HAP-1 (cell line): Measurements from ENCODE around the gene OVCA2.
A peak's percentile ranks its signal among the peaks of the same experiment; 100 is the strongest.

Experiments used
- DNase-seq, 2 experiments: peaks; one replicate each; pipeline ENCODE4 v3.0.0-alpha.2; 2016 to 2020; ENCODE audit warnings: low spot score in 2 of 2
- H3K27me3 ChIP-seq: fragments of 250-450 bp; sonication (Bioruptor Pico); 2 replicates; pipeline ENCODE4 v1.5.1; 2020; ENCODE audit warnings: low read depth, mild to moderate bottlenecking, moderate library complexity
- H3K36me3 ChIP-seq: fragments of 250-450 bp; sonication (Bioruptor Pico); replicated peaks from 2 replicates; pipeline ENCODE4 v1.5.1; 2020; ENCODE audit warnings: mild to moderate bottlenecking
- H3K4me1 ChIP-seq: fragments of 250-450 bp; sonication (Bioruptor Pico); 2 replicates; pipeline ENCODE4 v1.5.1; 2020; ENCODE audit warnings: mild to moderate bottlenecking
- H3K4me3 ChIP-seq: fragments of 250-450 bp; sonication (Bioruptor Pico); 2 replicates; pipeline ENCODE4 v1.5.1; 2020; ENCODE audit warnings: mild to moderate bottlenecking, moderate library complexity
- H3K9me3 ChIP-seq: fragments of 250-450 bp; sonication (Bioruptor Pico); 2 replicates; pipeline ENCODE4 v1.5.1; 2020; ENCODE audit warnings: mild to moderate bottlenecking, moderate library complexity
- in situ Hi-C: fragments of 300-500 bp; cut with MboI; formaldehyde crosslinking; loops from 3 replicates; pipeline ENCODE4 v1.14.3; 2020; ENCODE audit warnings: low sequenced_read_pairs, inconsistent platforms, mixed read lengths

OVCA2 gene

DNA sequence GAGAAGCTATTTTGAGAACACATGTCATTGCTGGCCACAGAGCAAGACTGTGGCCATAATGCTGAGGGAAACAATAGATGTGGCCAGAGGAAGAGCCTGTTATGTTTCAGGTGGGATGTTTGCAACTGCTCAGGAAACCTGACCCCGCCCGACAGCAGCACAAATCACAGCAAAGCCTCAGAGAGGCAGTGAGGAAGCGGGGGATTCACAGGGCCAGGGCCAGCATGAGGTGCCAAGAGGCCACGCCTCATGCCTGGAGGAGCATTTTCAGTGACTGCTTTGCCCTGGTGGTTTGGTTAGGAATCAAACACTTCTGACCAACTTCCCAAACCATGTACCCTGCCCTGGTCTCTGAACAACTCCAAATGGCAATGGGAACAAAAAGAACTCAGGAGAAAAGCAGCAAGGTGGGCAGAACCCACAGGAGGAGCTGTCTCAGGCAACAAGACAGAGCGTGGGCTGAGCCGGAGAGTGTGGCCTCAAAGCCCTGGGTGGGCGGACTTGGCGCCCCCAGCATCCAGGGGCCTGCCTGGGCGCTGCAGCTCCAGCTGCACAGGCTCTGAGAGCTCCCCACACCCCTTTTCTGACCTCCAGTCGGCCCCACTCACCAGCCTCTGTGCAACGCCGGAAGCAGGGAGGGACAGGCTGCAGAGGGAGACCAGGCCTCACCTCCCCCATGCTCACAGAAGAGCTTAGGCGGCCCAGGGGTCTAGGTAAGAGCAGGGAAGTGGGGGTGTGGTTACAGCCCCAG, 33.7 kb downstream of the OVCA2 start:
- no peak overlapping the region for H3K4me3 ChIP-seq
- no peaks in the 10 kb centered on the region for H3K27me3 ChIP-seq
- H3K4me1 ChIP-seq, result no peaks in the 10 kb centered on the region
- H3K9me3 ChIP-seq, result no peaks in the 10 kb centered on the region
- no peak for DNase-seq
- peaks cover 10% of the 10 kb centered on the region for H3K36me3 ChIP-seq
- in situ Hi-C loops, result no loop called here

GRCh38 chr17:2076087-2076984, 34.5 kb downstream of the OVCA2 start:
- H3K9me3 ChIP-seq, result no peaks in the 10 kb centered on the region
- H3K4me1 ChIP-seq, result no peaks in the 10 kb centered on the region
- in situ Hi-C loops, result no loop called here
- H3K27me3 ChIP-seq, result no peaks in the 10 kb centered on the region
- no peak overlapping the region for H3K4me3 ChIP-seq
- peaks cover 10% of the 10 kb centered on the region for H3K36me3 ChIP-seq
- peak in 1 of 2 experiments; percentile 46 for DNase-seq

- Histone ChIP-seq H3K4me3 (no peak overlapping the region), H3K4me1 (no peaks in the 10 kb centered on the region), H3K27me3 (no peaks in the 10 kb centered on the region), H3K9me3 (no peaks in the 10 kb centered on the region), H3K36me3 (peaks cover 10% of the 10 kb centered on the region)
- no peak for DNase-seq
- in situ Hi-C loops, result no loop called here
Observed at GRCh38 chr17:2077040-2077439, 35.2 kb downstream of the OVCA2 start.

DNA sequence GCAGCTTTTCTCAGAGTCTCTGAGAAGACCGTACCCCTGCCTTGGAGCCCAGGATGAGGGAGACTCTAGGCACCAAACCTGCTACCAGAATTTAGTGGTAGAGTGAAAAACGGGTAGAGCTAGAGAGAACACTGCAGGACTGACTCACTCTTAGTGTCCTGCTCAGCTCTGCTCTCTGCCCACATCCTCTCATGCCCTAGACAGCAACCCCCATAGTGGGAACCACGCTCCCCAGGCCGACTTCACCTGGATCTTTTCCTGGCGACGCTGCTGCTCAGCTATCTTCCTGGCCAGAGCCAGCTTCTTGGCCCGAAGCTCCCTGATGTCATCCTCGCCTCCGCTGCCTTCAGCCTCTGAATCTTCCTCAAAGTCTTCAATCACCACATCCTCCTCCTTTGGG, 39.7 kb downstream of the OVCA2 start:
- Histone ChIP-seq H3K4me3 (no peak overlapping the region), H3K4me1 (no peaks in the 10 kb centered on the region), H3K27me3 (no peaks in the 10 kb centered on the region), H3K36me3 (peaks cover 7% of the 10 kb centered on the region), H3K9me3 (no peaks in the 10 kb centered on the region)
- in situ Hi-C loops, result no loop called here
- DNase-seq, result no peak

DNA sequence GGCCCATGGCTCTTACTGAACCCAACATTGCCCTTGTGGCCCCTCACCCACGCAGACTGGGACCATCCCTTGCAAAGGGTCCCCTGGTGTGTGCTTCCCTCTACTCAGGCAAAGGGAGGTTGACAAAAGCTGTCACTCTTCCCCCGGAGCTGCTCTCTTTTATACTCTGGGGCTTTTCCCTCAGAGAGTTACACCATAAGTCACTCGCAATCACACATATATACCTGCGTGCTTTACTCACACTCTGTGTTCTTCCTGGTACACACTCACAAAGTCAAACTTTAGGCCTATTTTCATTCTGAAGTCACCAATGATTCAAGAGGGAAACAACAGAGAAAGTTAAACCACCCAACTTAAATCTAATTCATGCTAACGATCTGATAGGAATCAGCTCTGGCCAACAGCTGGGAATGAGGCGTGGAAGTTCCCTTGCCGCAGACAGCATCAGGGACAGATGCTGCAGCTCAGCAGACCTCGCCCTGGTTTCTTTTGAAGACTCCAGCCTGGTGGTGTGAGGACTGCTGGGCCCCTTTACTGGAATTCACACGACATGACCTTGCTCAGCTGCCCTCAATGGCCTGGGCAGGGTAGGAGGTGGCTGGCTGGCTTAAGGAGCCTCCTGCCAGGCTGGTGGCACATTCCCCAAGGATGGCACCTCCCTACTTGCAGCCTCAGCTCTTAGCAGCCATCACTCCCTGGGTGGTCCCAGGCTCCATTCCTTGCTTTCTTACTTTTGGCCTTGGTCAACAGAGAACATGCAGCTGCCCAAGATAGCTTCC, 40.4 kb downstream of the OVCA2 start:
- H3K4me1 ChIP-seq, result no peaks in the 10 kb centered on the region

DNA sequence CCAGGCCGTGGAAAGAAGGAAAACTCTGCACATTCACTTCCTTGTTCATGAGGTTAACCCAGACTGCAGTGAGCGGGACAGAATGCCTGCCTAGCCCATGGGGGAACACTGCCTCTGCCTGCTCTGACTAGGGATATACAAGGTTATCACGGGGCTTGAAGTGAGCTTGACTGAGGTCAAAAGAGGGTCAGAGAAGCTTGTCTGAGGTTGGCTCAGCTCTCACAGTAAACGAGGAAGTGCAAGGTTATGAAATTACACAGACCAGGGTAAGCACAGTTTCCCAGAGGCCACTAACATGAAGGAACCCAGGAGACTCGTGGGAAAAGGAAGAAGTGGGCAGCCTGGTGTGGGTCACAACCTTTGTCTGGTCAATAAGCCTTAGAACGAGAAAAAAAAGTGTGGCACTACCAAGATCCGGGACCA, 41.8 kb downstream of the OVCA2 start:
- Histone ChIP-seq H3K4me3 (no peak overlapping the region), H3K27me3 (no peaks in the 10 kb centered on the region), H3K36me3 (no peaks in the 10 kb centered on the region; the same call in none of the 2 replicates), H3K9me3 (no peaks in the 10 kb centered on the region), H3K4me1 (no peaks in the 10 kb centered on the region)
- in situ Hi-C loops, result no loop called here
- no peak for DNase-seq

More for the DNA sequence above, 40.4 kb downstream of the OVCA2 start:
- Histone ChIP-seq H3K4me3 (no peak overlapping the region), H3K9me3 (no peaks in the 10 kb centered on the region), H3K27me3 (no peaks in the 10 kb centered on the region), H3K36me3 (peaks cover 3% of the 10 kb centered on the region)
- in situ Hi-C loops, result no loop called here
- no peak for DNase-seq

DNA sequence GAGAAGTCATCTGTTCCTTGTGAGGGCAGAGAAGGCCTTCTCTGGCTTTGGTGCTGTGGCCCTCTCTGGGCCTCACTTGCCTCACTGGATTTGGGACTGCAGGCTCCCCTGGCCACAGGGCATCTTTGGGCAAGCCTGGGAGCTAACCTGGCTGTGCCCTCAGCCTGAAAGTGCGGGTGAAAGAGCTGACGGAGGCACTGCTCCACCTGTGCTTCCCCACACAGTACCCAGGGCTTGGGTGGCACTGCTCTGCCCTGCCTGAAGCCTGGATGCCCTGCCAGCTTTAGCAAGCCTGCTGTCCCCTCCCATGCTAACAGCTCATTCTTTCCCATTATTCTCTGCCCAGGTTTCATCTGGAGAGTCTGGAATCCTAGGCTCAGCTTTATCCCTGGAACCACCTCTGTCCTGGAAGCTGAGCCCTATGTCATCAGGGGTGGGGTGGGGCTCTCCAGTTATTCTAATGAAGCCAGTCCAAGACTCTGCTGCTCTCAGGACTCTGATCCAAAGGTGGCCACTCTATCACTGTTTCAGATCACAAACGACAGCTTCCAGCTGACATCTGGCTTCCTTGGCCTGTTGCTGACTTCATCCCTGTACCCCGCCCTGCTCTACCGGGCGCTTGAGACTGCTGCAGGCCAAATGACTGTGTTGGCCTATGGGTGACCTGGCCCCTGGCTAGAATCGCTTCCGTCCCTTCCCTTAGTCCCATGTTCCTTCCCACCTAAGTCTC, 42.4 kb downstream of the OVCA2 start:
- DNase-seq, result no peak
- no peaks in the 10 kb centered on the region for H3K27me3 ChIP-seq
- H3K36me3 ChIP-seq, result no peaks in the 10 kb centered on the region; the same call in none of the 2 replicates
- in situ Hi-C loops, result no loop called here
- H3K4me1 ChIP-seq, result no peaks in the 10 kb centered on the region
- no peak overlapping the region for H3K4me3 ChIP-seq
- H3K9me3 ChIP-seq, result no peaks in the 10 kb centered on the region

- no peaks in the 10 kb centered on the region for H3K4me1 ChIP-seq
- no peak overlapping the region for H3K4me3 ChIP-seq
- no peaks in the 10 kb centered on the region for H3K9me3 ChIP-seq
- in situ Hi-C loops, result no loop called here
- no peaks in the 10 kb centered on the region for H3K27me3 ChIP-seq
- DNase-seq, result no peak
- H3K36me3 ChIP-seq, result no peaks in the 10 kb centered on the region; the same call in 1 of the 2 replicates
Observed at GRCh38 chr17:2084766-2085647, 43.2 kb downstream of the OVCA2 start.

- Histone ChIP-seq H3K4me1 (no peaks in the 10 kb centered on the region), H3K4me3 (no peak overlapping the region), H3K36me3 (no peaks in the 10 kb centered on the region; the same call in 1 of the 2 replicates), H3K9me3 (no peaks in the 10 kb centered on the region), H3K27me3 (no peaks in the 10 kb centered on the region)
- in situ Hi-C loops, result no loop called here
- no peak for DNase-seq
Observed at GRCh38 chr17:2085648-2085949, 43.8 kb downstream of the OVCA2 start.

DNA sequence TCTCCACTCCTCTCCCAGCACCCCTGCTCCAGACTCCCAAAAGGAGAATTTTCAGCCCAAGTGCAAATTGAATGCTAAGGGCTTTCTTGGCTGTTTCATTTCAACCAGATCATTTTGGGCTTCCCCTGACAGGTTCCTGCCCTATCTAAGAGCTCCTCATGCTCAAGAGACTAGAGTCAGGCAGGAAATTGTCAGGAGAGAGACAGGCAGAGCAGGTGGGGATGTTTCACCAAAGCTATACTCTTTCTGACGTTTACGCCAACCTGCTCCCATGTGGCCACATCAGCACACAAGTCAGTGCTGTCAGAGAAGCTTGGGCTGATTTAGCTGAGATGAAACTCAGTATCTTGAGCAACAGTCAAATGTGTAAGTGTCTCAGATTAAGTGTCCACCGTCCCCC, 44.5 kb downstream of the OVCA2 start:
- no peak for DNase-seq
- Histone ChIP-seq H3K9me3 (no peaks in the 10 kb centered on the region), H3K4me3 (no peak overlapping the region), H3K4me1 (no peaks in the 10 kb centered on the region), H3K27me3 (no peaks in the 10 kb centered on the region), H3K36me3 (no peaks in the 10 kb centered on the region; the same call in 1 of the 2 replicates)
- in situ Hi-C loops, result no loop called here

- H3K4me1 ChIP-seq, result no peaks in the 10 kb centered on the region
- H3K36me3 ChIP-seq, result no peaks in the 10 kb centered on the region
- no peaks in the 10 kb centered on the region for H3K27me3 ChIP-seq
- DNase-seq, result no peak
- in situ Hi-C loops, result no loop called here
- no peaks in the 10 kb centered on the region for H3K9me3 ChIP-seq
- no peak overlapping the region for H3K4me3 ChIP-seq
Observed at GRCh38 chr17:2087597-2088211, 45.9 kb downstream of the OVCA2 start.

- Histone ChIP-seq H3K36me3 (no peaks in the 10 kb centered on the region), H3K4me3 (no peak overlapping the region), H3K9me3 (no peaks in the 10 kb centered on the region), H3K27me3 (no peaks in the 10 kb centered on the region), H3K4me1 (no peaks in the 10 kb centered on the region)
- in situ Hi-C loops, result no loop called here
- DNase-seq, result no peak
Observed at GRCh38 chr17:2089021-2089422, 47.2 kb downstream of the OVCA2 start.
